ENCODE data around the gene SH2D7.

The SH2D7 gene

GRCh38 chr15:78110096-78110495, 17.7 kb downstream of the SH2D7 start:
- Histone ChIP-seq H3K9ac (ENCODE audit: low read depth in 1 of 2, low read length in 2 of 2) (no peak overlapping the region), H3K36me3 (ENCODE audit: control insufficient read depth in 2 of 2, insufficient read depth in 2 of 2, low read length in 2 of 2) (no peaks in the 10 kb centered on the region), H3K27ac (ENCODE audit: low read depth in 2 of 2, low read length in 2 of 2) (no peak overlapping the region), H3K4me3 (ENCODE audit: low read length in 2 of 2) (no peak overlapping the region), H3K4me1 (ENCODE audit: control insufficient read depth in 2 of 2, insufficient read depth in 2 of 2, low read length in 2 of 2) (no peaks in the 10 kb centered on the region), H3K27me3 (ENCODE audit: control insufficient read depth in 2 of 2, insufficient read depth in 2 of 2, low read length in 2 of 2) (no peaks in the 10 kb centered on the region), H3K9me3 (ENCODE audit: control insufficient read depth in 2 of 2, low read length in 2 of 2) (no peaks in the 10 kb centered on the region)

- no peaks in the 10 kb centered on the region for H3K9me3 ChIP-seq (ENCODE audit: control insufficient read depth in 2 of 2, low read length in 2 of 2)
- H3K27me3 ChIP-seq (ENCODE audit: control insufficient read depth in 2 of 2, insufficient read depth in 2 of 2, low read length in 2 of 2): no peaks in the 10 kb centered on the region
- no peaks in the 10 kb centered on the region for H3K4me1 ChIP-seq (ENCODE audit: control insufficient read depth in 2 of 2, insufficient read depth in 2 of 2, low read length in 2 of 2)
- no peak overlapping the region for H3K27ac ChIP-seq (ENCODE audit: low read depth in 2 of 2, low read length in 2 of 2)
- H3K36me3 ChIP-seq (ENCODE audit: control insufficient read depth in 2 of 2, insufficient read depth in 2 of 2, low read length in 2 of 2): no peaks in the 10 kb centered on the region
- no peak overlapping the region for H3K4me3 ChIP-seq (ENCODE audit: low read length in 2 of 2)
- no peak overlapping the region for H3K9ac ChIP-seq (ENCODE audit: low read depth in 1 of 2, low read length in 2 of 2)
Measured at GRCh38 chr15:78110916-78111475, 18.6 kb downstream of the SH2D7 start.

GRCh38 chr15:78111788-78112187, 19.4 kb downstream of the SH2D7 start:
- no peaks in the 10 kb centered on the region for H3K9me3 ChIP-seq (ENCODE audit: control insufficient read depth in 2 of 2, low read length in 2 of 2)
- H3K9ac ChIP-seq (ENCODE audit: low read depth in 1 of 2, low read length in 2 of 2): no peak overlapping the region
- no peaks in the 10 kb centered on the region for H3K4me1 ChIP-seq (ENCODE audit: control insufficient read depth in 2 of 2, insufficient read depth in 2 of 2, low read length in 2 of 2)
- H3K36me3 ChIP-seq (ENCODE audit: control insufficient read depth in 2 of 2, insufficient read depth in 2 of 2, low read length in 2 of 2): no peaks in the 10 kb centered on the region
- H3K4me3 ChIP-seq (ENCODE audit: low read length in 2 of 2): no peak overlapping the region
- H3K27me3 ChIP-seq (ENCODE audit: control insufficient read depth in 2 of 2, insufficient read depth in 2 of 2, low read length in 2 of 2): no peaks in the 10 kb centered on the region
- H3K27ac ChIP-seq (ENCODE audit: low read depth in 2 of 2, low read length in 2 of 2): no peak overlapping the region

GRCh38 chr15:78112551-78112950, 20.2 kb downstream of the SH2D7 start:
- Histone ChIP-seq H3K27me3 (ENCODE audit: control insufficient read depth in 2 of 2, insufficient read depth in 2 of 2, low read length in 2 of 2) (no peaks in the 10 kb centered on the region), H3K27ac (ENCODE audit: low read depth in 2 of 2, low read length in 2 of 2) (no peak overlapping the region), H3K4me3 (ENCODE audit: low read length in 2 of 2) (no peak overlapping the region), H3K4me1 (ENCODE audit: control insufficient read depth in 2 of 2, insufficient read depth in 2 of 2, low read length in 2 of 2) (no peaks in the 10 kb centered on the region), H3K9me3 (ENCODE audit: control insufficient read depth in 2 of 2, low read length in 2 of 2) (no peaks in the 10 kb centered on the region), H3K9ac (ENCODE audit: low read depth in 1 of 2, low read length in 2 of 2) (no peak overlapping the region), H3K36me3 (ENCODE audit: control insufficient read depth in 2 of 2, insufficient read depth in 2 of 2, low read length in 2 of 2) (no peaks in the 10 kb centered on the region)

- no peaks in the 10 kb centered on the region for H3K36me3 ChIP-seq (ENCODE audit: control insufficient read depth in 2 of 2, insufficient read depth in 2 of 2, low read length in 2 of 2)
- H3K27me3 ChIP-seq (ENCODE audit: control insufficient read depth in 2 of 2, insufficient read depth in 2 of 2, low read length in 2 of 2): no peaks in the 10 kb centered on the region
- H3K4me1 ChIP-seq (ENCODE audit: control insufficient read depth in 2 of 2, insufficient read depth in 2 of 2, low read length in 2 of 2): no peaks in the 10 kb centered on the region
- no peak overlapping the region for H3K9ac ChIP-seq (ENCODE audit: low read depth in 1 of 2, low read length in 2 of 2)
- no peak overlapping the region for H3K27ac ChIP-seq (ENCODE audit: low read depth in 2 of 2, low read length in 2 of 2)
- no peaks in the 10 kb centered on the region for H3K9me3 ChIP-seq (ENCODE audit: control insufficient read depth in 2 of 2, low read length in 2 of 2)
- no peak overlapping the region for H3K4me3 ChIP-seq (ENCODE audit: low read length in 2 of 2)
Measured at GRCh38 chr15:78120523-78120922, 28.2 kb downstream of the SH2D7 start.

GRCh38 chr15:78125267-78125666, 32.9 kb downstream of the SH2D7 start:
- Histone ChIP-seq H3K27ac (ENCODE audit: low read depth in 2 of 2, low read length in 2 of 2) (no peak overlapping the region), H3K4me1 (ENCODE audit: control insufficient read depth in 2 of 2, insufficient read depth in 2 of 2, low read length in 2 of 2) (peaks cover 7 to 9% of the 10 kb centered on the region in 2 donors), H3K27me3 (ENCODE audit: control insufficient read depth in 2 of 2, insufficient read depth in 2 of 2, low read length in 2 of 2) (no peaks in the 10 kb centered on the region), H3K9me3 (ENCODE audit: control insufficient read depth in 2 of 2, low read length in 2 of 2) (no peaks in the 10 kb centered on the region), H3K9ac (ENCODE audit: low read depth in 1 of 2, low read length in 2 of 2) (no peak overlapping the region), H3K36me3 (ENCODE audit: control insufficient read depth in 2 of 2, insufficient read depth in 2 of 2, low read length in 2 of 2) (no peaks in the 10 kb centered on the region), H3K4me3 (ENCODE audit: low read length in 2 of 2) (no peak overlapping the region)

GRCh38 chr15:78127882-78128281, 35.5 kb downstream of the SH2D7 start:
- Histone ChIP-seq H3K9ac (ENCODE audit: low read depth in 1 of 2, low read length in 2 of 2) (no peak overlapping the region), H3K27ac (ENCODE audit: low read depth in 2 of 2, low read length in 2 of 2) (no peak overlapping the region), H3K4me1 (ENCODE audit: control insufficient read depth in 2 of 2, insufficient read depth in 2 of 2, low read length in 2 of 2) (peaks cover 14 to 16% of the 10 kb centered on the region in 2 donors), H3K4me3 (ENCODE audit: low read length in 2 of 2) (no peak overlapping the region), H3K9me3 (ENCODE audit: control insufficient read depth in 2 of 2, low read length in 2 of 2) (no peaks in the 10 kb centered on the region), H3K27me3 (ENCODE audit: control insufficient read depth in 2 of 2, insufficient read depth in 2 of 2, low read length in 2 of 2) (no peaks in the 10 kb centered on the region), H3K36me3 (ENCODE audit: control insufficient read depth in 2 of 2, insufficient read depth in 2 of 2, low read length in 2 of 2) (no peaks in the 10 kb centered on the region)

GRCh38 chr15:78129077-78129750, 36.9 kb downstream of the SH2D7 start:
- Histone ChIP-seq H3K9ac (ENCODE audit: low read depth in 1 of 2, low read length in 2 of 2) (no peak overlapping the region), H3K27me3 (ENCODE audit: control insufficient read depth in 2 of 2, insufficient read depth in 2 of 2, low read length in 2 of 2) (no peaks in the 10 kb centered on the region), H3K9me3 (ENCODE audit: control insufficient read depth in 2 of 2, low read length in 2 of 2) (no peaks in the 10 kb centered on the region), H3K27ac (ENCODE audit: low read depth in 2 of 2, low read length in 2 of 2) (no peak overlapping the region), H3K4me3 (ENCODE audit: low read length in 2 of 2) (no peak overlapping the region), H3K36me3 (ENCODE audit: control insufficient read depth in 2 of 2, insufficient read depth in 2 of 2, low read length in 2 of 2) (no peaks in the 10 kb centered on the region), H3K4me1 (ENCODE audit: control insufficient read depth in 2 of 2, insufficient read depth in 2 of 2, low read length in 2 of 2) (peaks cover 14 to 16% of the 10 kb centered on the region in 2 donors)

GRCh38 chr15:78129751-78130287, 37.5 kb downstream of the SH2D7 start:
- Histone ChIP-seq H3K9me3 (ENCODE audit: control insufficient read depth in 2 of 2, low read length in 2 of 2) (no peaks in the 10 kb centered on the region), H3K4me3 (ENCODE audit: low read length in 2 of 2) (no peak overlapping the region), H3K27ac (ENCODE audit: low read depth in 2 of 2, low read length in 2 of 2) (no peak overlapping the region), H3K36me3 (ENCODE audit: control insufficient read depth in 2 of 2, insufficient read depth in 2 of 2, low read length in 2 of 2) (no peaks in the 10 kb centered on the region), H3K27me3 (ENCODE audit: control insufficient read depth in 2 of 2, insufficient read depth in 2 of 2, low read length in 2 of 2) (no peaks in the 10 kb centered on the region), H3K4me1 (ENCODE audit: control insufficient read depth in 2 of 2, insufficient read depth in 2 of 2, low read length in 2 of 2) (peaks cover 14 to 16% of the 10 kb centered on the region in 2 donors), H3K9ac (ENCODE audit: low read depth in 1 of 2, low read length in 2 of 2) (no peak overlapping the region)

- H3K36me3 ChIP-seq (ENCODE audit: control insufficient read depth in 2 of 2, insufficient read depth in 2 of 2, low read length in 2 of 2): no peaks in the 10 kb centered on the region
- H3K27me3 ChIP-seq (ENCODE audit: control insufficient read depth in 2 of 2, insufficient read depth in 2 of 2, low read length in 2 of 2): no peaks in the 10 kb centered on the region
- H3K4me3 ChIP-seq (ENCODE audit: low read length in 2 of 2): peak overlapping the region; percentile 41 to 77
- H3K9me3 ChIP-seq (ENCODE audit: control insufficient read depth in 2 of 2, low read length in 2 of 2): no peaks in the 10 kb centered on the region
- peak overlapping the region; percentile 67 to 77 for H3K27ac ChIP-seq (ENCODE audit: low read depth in 2 of 2, low read length in 2 of 2)
- peaks cover 14 to 16% of the 10 kb centered on the region in 2 donors for H3K4me1 ChIP-seq (ENCODE audit: control insufficient read depth in 2 of 2, insufficient read depth in 2 of 2, low read length in 2 of 2)
- H3K9ac ChIP-seq (ENCODE audit: low read depth in 1 of 2, low read length in 2 of 2): peak overlapping the region in 1 of 2 donors; percentile 88
Measured at GRCh38 chr15:78130466-78131294, 38.3 kb downstream of the SH2D7 start.

Data from mucosa of rectum (tissue), 2 donors.